IPS DF 6.9 (cell line): Measurements from ENCODE around the gene TBC1D22A.

Experiments used
- DNase-seq: peaks from one replicate; pipeline ENCODE4 v3.0.0-alpha.2; 2013; ENCODE audit warnings: low read depth, low spot score
- H3K27ac ChIP-seq: one replicate; pipeline ENCODE4 v1.5.1; 2013; ENCODE audit warnings: low read length, control low read depth
- H3K27me3 ChIP-seq: 2 replicates; pipeline ENCODE4 v1.6.1; 2013; ENCODE audit warnings: mild to moderate bottlenecking, low read length; ENCODE audit not compliant: control insufficient read depth, insufficient read depth
- H3K36me3 ChIP-seq: 2 replicates; pipeline ENCODE4 v1.6.1; 2013; ENCODE audit warnings: low read length; ENCODE audit not compliant: control insufficient read depth, insufficient read depth
- H3K4me1 ChIP-seq: 2 replicates; pipeline ENCODE4 v1.6.1; 2013; ENCODE audit warnings: low read length; ENCODE audit not compliant: control insufficient read depth, insufficient read depth
- H3K4me3 ChIP-seq: 2 replicates; pipeline ENCODE4 v1.5.1; 2013; ENCODE audit warnings: mild to moderate bottlenecking, low read length
- H3K9me3 ChIP-seq: 2 replicates; pipeline ENCODE4 v1.6.1; 2013; ENCODE audit warnings: low read length, inconsistent platforms; ENCODE audit not compliant: control insufficient read depth, insufficient read depth
- WGBS: extraction: QIAGEN DNeasy Blood & Tissue Kit; methylation state at CpG from one replicate; pipeline ENCODE4 v1.1.7; 2013; ENCODE audit warnings: mixed read lengths, missing lambda C conversion rate; ENCODE audit not compliant: insufficient read length, insufficient coverage; 5-methylcytosine and 5-hydroxymethylcytosine counted together

Gene TBC1D22A

GRCh38 chr22:46961591-46962295, 199.3 kb downstream of the TBC1D22A start:
- H3K36me3 ChIP-seq: no peaks in the 10 kb centered on the region
- H3K4me3 ChIP-seq: no peak overlapping the region
- H3K27me3 ChIP-seq: no peaks in the 10 kb centered on the region
- no peak for DNase-seq
- WGBS: no CpG with 5 or more reads among the region's 17 CpGs
- no peaks in the 10 kb centered on the region for H3K4me1 ChIP-seq
- no peaks in the 10 kb centered on the region for H3K9me3 ChIP-seq
- no peak overlapping the region for H3K27ac ChIP-seq

GRCh38 chr22:46962406-46962805, 200.0 kb downstream of the TBC1D22A start:
- H3K9me3 ChIP-seq: no peaks in the 10 kb centered on the region
- no peaks in the 10 kb centered on the region for H3K4me1 ChIP-seq
- no peaks in the 10 kb centered on the region for H3K27me3 ChIP-seq
- no CpG with 5 or more reads among the region's 5 CpGs for WGBS
- no peak for DNase-seq
- H3K27ac ChIP-seq: no peak overlapping the region
- no peak overlapping the region for H3K4me3 ChIP-seq
- no peaks in the 10 kb centered on the region for H3K36me3 ChIP-seq

GRCh38 chr22:46963672-46964545, 201.5 kb downstream of the TBC1D22A start:
- no CpG with 5 or more reads among the region's 16 CpGs for WGBS
- Histone ChIP-seq H3K36me3 (no peaks in the 10 kb centered on the region), H3K4me3 (no peak overlapping the region), H3K9me3 (no peaks in the 10 kb centered on the region), H3K4me1 (peaks cover 2% of the 10 kb centered on the region; the same call in 1 of the 2 replicates), H3K27ac (no peak overlapping the region), H3K27me3 (no peaks in the 10 kb centered on the region)
- no peak for DNase-seq

GRCh38 chr22:46964773-46965550, 202.5 kb downstream of the TBC1D22A start:
- DNase-seq: no peak
- Histone ChIP-seq H3K4me1 (peaks cover 2% of the 10 kb centered on the region; the same call in 1 of the 2 replicates), H3K27ac (no peak overlapping the region), H3K9me3 (no peaks in the 10 kb centered on the region), H3K36me3 (no peaks in the 10 kb centered on the region), H3K4me3 (no peak overlapping the region), H3K27me3 (no peaks in the 10 kb centered on the region)
- no CpG with 5 or more reads among the region's 31 CpGs for WGBS

GRCh38 chr22:46965555-46966494, 203.4 kb downstream of the TBC1D22A start:
- no peak for DNase-seq
- Histone ChIP-seq H3K4me1 (peaks cover 2% of the 10 kb centered on the region; the same call in 1 of the 2 replicates), H3K4me3 (no peak overlapping the region), H3K27ac (no peak overlapping the region), H3K27me3 (no peaks in the 10 kb centered on the region), H3K36me3 (no peaks in the 10 kb centered on the region), H3K9me3 (no peaks in the 10 kb centered on the region)
- no CpG with 5 or more reads among the region's 33 CpGs for WGBS

- Histone ChIP-seq H3K9me3 (no peaks in the 10 kb centered on the region), H3K4me1 (peaks cover 2% of the 10 kb centered on the region; the same call in 1 of the 2 replicates), H3K36me3 (no peaks in the 10 kb centered on the region), H3K4me3 (no peak overlapping the region), H3K27ac (no peak overlapping the region), H3K27me3 (no peaks in the 10 kb centered on the region)
- no peak for DNase-seq
- whole genome bisulfite sequencing: no CpG with 5 or more reads among the region's 4 CpGs
These were observed 204.0 kb downstream of the TBC1D22A start for GRCh38 chr22:46966495-46966845.

- H3K4me1 ChIP-seq: peaks cover 2% of the 10 kb centered on the region; the same call in 1 of the 2 replicates
- no CpG with 5 or more reads among the region's 16 CpGs for WGBS
- H3K27me3 ChIP-seq: no peaks in the 10 kb centered on the region
- H3K36me3 ChIP-seq: no peaks in the 10 kb centered on the region
- no peak overlapping the region for H3K4me3 ChIP-seq
- H3K27ac ChIP-seq: no peak overlapping the region
- no peaks in the 10 kb centered on the region for H3K9me3 ChIP-seq
- DNase-seq: no peak
These were observed 204.4 kb downstream of the TBC1D22A start for GRCh38 chr22:46966846-46967245.

- no peak for DNase-seq
- no CpG with 5 or more reads among the region's 20 CpGs for WGBS
- Histone ChIP-seq H3K9me3 (no peaks in the 10 kb centered on the region), H3K4me1 (peaks cover 2% of the 10 kb centered on the region; the same call in 1 of the 2 replicates), H3K36me3 (no peaks in the 10 kb centered on the region), H3K27ac (no peak overlapping the region), H3K27me3 (no peaks in the 10 kb centered on the region), H3K4me3 (no peak overlapping the region)
These were observed 205.3 kb downstream of the TBC1D22A start for GRCh38 chr22:46967445-46968358.

- H3K4me3 ChIP-seq: no peak overlapping the region
- no peaks in the 10 kb centered on the region for H3K27me3 ChIP-seq
- no peaks in the 10 kb centered on the region for H3K36me3 ChIP-seq
- peaks cover 2% of the 10 kb centered on the region; the same call in 1 of the 2 replicates for H3K4me1 ChIP-seq
- no peaks in the 10 kb centered on the region for H3K9me3 ChIP-seq
- no CpG with 5 or more reads among the region's 27 CpGs for WGBS
- H3K27ac ChIP-seq: no peak overlapping the region
- no peak for DNase-seq
These were observed 205.9 kb downstream of the TBC1D22A start for GRCh38 chr22:46968359-46968740.
